HepG2 (cell line): Measurements from ENCODE around the gene COL9A3. TPM values are rescaled to one million over a fixed set of nuclear protein-coding genes. Genes with fewer than 3 reads are reported as not detected.

Source experiments
- ATAC-seq: fragments of 200-7000 bp; cut with Tn5 transposase; 3 replicates; pipeline ENCODE4 v1.9.1; 2020; ENCODE audit warnings: mild to moderate bottlenecking, moderate library complexity
- BruUV-seq: library from RNA; stranded (reverse); fragments of 400-500 nt; replicated peaks from 2 replicates; lab custom pipeline; 2021; lab: Mats Ljungman, UMichigan
- CTCF ChIA-PET: fragments of 300-600 bp; formaldehyde crosslinking; extraction: SDS; loops from one replicate; lab custom pipeline; 2021; ENCODE audit warnings: low total read pairs, inconsistent platforms, low intra/inter-chr PET ratio; lab: Yijun Ruan, JAX
- POLR2A ChIA-PET: fragments of 350-600 bp; sonication (Branson Sonifier 250); formaldehyde crosslinking; loops from one replicate; lab custom pipeline; 2020; ENCODE audit warnings: antibody characterized with exemption, inconsistent platforms; lab: Yijun Ruan, JAX
- DNase-seq: peaks from one replicate; pipeline ENCODE4 v3.0.0-alpha.2; 2015; ENCODE audit warnings: low spot score
- FAIRE-seq: peaks from 3 replicates; lab custom pipeline; 2011; peaks lifted over from hg19 to GRCh38; lab: Jason Lieb, UNC
- H2AFZ ChIP-seq: one replicate; pipeline ENCODE4 v1.6.1; 2011; ENCODE audit warnings: low read length, inconsistent platforms
- H3K27ac ChIP-seq: fragments of 300-600 bp; 3 replicates; pipeline ENCODE4 v1.8.0; 2011; ENCODE audit warnings: mixed run types, mild to moderate bottlenecking, mixed read lengths, low read length, inconsistent platforms; ENCODE audit not compliant: insufficient read depth; ENCODE audit errors: extremely low read length
- H3K27me3 ChIP-seq, 2 experiments: fragments of 200-600 bp in 1 of 2; 2 replicates in 1 of 2; 3 replicates in 1 of 2; pipeline versions ENCODE4 v1.6.0 to v1.8.0; 2011; ENCODE audit warnings: low read length in 2 of 2, mild to moderate bottlenecking in 2 of 2, moderate library complexity in 2 of 2, inconsistent platforms in 1 of 2; ENCODE audit not compliant: insufficient read depth in 2 of 2, control insufficient read depth in 1 of 2
- H3K36me3 ChIP-seq, 2 experiments: fragments of 200-600 bp in 1 of 2; replicated peaks in 1 of 2; 2 replicates in 1 of 2; 3 replicates in 1 of 2; pipeline versions ENCODE4 v1.5.1 to v1.8.0; 2011; ENCODE audit warnings: low read length in 2 of 2, inconsistent platforms in 1 of 2; ENCODE audit not compliant: insufficient read depth in 2 of 2, control insufficient read depth in 1 of 2
- H3K4me1 ChIP-seq: 2 replicates; pipeline ENCODE4 v1.5.1; 2012; ENCODE audit warnings: low read length, inconsistent platforms; ENCODE audit not compliant: insufficient read depth
- H3K4me2 ChIP-seq: 2 replicates; pipeline ENCODE4 v1.6.0; 2011; ENCODE audit warnings: low read depth, low read length, inconsistent platforms
- H3K4me3 ChIP-seq, 3 experiments: fragments of 200-600 bp in 1 of 3; sonication (generic), shearing (Covaris generic) in 1 of 3; replicated peaks in 1 of 3; 2 replicates each; pipeline ENCODE4 v1.5.1; 2011 to 2016; ENCODE audit warnings: low read length in 3 of 3, inconsistent platforms in 2 of 3, low read depth in 2 of 3, mild to moderate bottlenecking in 2 of 3, control low read depth in 1 of 3, mixed read lengths in 1 of 3; ENCODE audit not compliant: insufficient read depth in 1 of 3
- H3K79me2 ChIP-seq: one replicate; pipeline ENCODE4 v1.6.1; 2011; ENCODE audit warnings: low read length, inconsistent platforms; ENCODE audit not compliant: insufficient read depth
- H3K9ac ChIP-seq: 2 replicates; pipeline ENCODE4 v1.6.0; 2011; ENCODE audit warnings: mild to moderate bottlenecking, low read depth, low read length, inconsistent platforms; ENCODE audit not compliant: insufficient read depth
- H3K9me3 ChIP-seq: 2 replicates; pipeline ENCODE4 v1.5.1; 2012; ENCODE audit warnings: mild to moderate bottlenecking, low read length
- H4K20me1 ChIP-seq: 2 replicates; pipeline ENCODE4 v1.6.0; 2011; ENCODE audit warnings: inconsistent platforms, mild to moderate bottlenecking, low read length, moderate library complexity; ENCODE audit not compliant: insufficient read depth
- CENPT ChIP-seq: sonication (generic); formaldehyde crosslinking; IDR thresholded peaks from 2 replicates; pipeline ENCODE4 v1.8.0; 2022; ENCODE audit warnings: low read depth, mild to moderate bottlenecking, moderate library complexity, missing genetic modification reagents
- ZBTB3 ChIP-seq: sonication (generic); formaldehyde crosslinking; IDR thresholded peaks from 2 replicates; pipeline ENCODE4 v1.4.0; 2020; ENCODE audit warnings: low read depth, mild to moderate bottlenecking, moderate library complexity, missing genetic modification reagents, borderline replicate concordance
- ZNF446 ChIP-seq: sonication (generic); formaldehyde crosslinking; IDR thresholded peaks from 2 replicates; pipeline ENCODE4 v1.5.0; 2020; ENCODE audit warnings: mild to moderate bottlenecking, missing genetic modification reagents
- ZNF598 ChIP-seq: sonication (generic); formaldehyde crosslinking; IDR thresholded peaks from 2 replicates; pipeline ENCODE4 v1.5.1; 2020; ENCODE audit warnings: mild to moderate bottlenecking, missing genetic modification reagents, borderline replicate concordance
- ZNF670 ChIP-seq: sonication (generic); formaldehyde crosslinking; IDR thresholded peaks from 2 replicates; pipeline ENCODE4 v1.8.0; 2022; ENCODE audit warnings: mild to moderate bottlenecking, missing genetic modification reagents, borderline replicate concordance
- ZSCAN9 ChIP-seq: IDR thresholded peaks from 2 replicates; pipeline ENCODE4 v1.6.1; 2016; ENCODE audit warnings: borderline replicate concordance
- WGBS: methylation state at CpG from one replicate; pipeline ENCODE4 v1.1.6; 2017; ENCODE audit warnings: low lambda C conversion rate; 5-methylcytosine and 5-hydroxymethylcytosine counted together
- in situ Hi-C: cut with HindIII; loops from 2 replicates; pipeline ENCODE4 v1.10.0; 2017; ENCODE audit warnings: low pct_unique_long_range_greater_than_20kb; ENCODE audit not compliant: extremely low pct_ligation_motif_present
- intact Hi-C: fragments of 100-400 bp; cut with micrococcal nuclease; formaldehyde crosslinking; loops from one replicate; pipeline ENCODE4 v1.10.0; 2022; ENCODE audit not compliant: unreplicated experiment
- polyA plus RNA-seq, 8 experiments: library from polyadenylated mRNA; depleted of rRNA in 3 of 8; stranded (reverse) in 7 of 8; unstranded in 1 of 8; fragments of >200 nt; fragmentation: Illumina TruSeq in 4 of 8; extraction: Trizol in 4 of 8; gene quantifications; 2 replicates each; pipeline versions ENCODE4 v1.2.1 to v1.2.3, GENCODE V29; 2011 to 2016; ENCODE audit warnings: low read depth in 4 of 8, missing spikeins in 1 of 8, mixed read lengths in 1 of 8; ENCODE audit not compliant: insufficient read depth in 1 of 8
- total RNA-seq, 5 experiments: library from RNA; depleted of rRNA; stranded (reverse); fragments of >200 nt; fragmentation: Illumina TruSeq; extraction: Trizol; gene quantifications; 2 replicates each; pipeline ENCODE4 v1.2.3, GENCODE V29; 2016; ENCODE audit warnings: low read depth in 1 of 5
- TF ChIP-seq, protein P1 (sequence below): sonication (generic); formaldehyde crosslinking; IDR thresholded peaks from 2 replicates; pipeline ENCODE4 v1.4.0; 2020; ENCODE audit warnings: mild to moderate bottlenecking, missing genetic modification reagents
- TF ChIP-seq, protein P2 (sequence below): sonication (generic); formaldehyde crosslinking; IDR thresholded peaks from 2 replicates; pipeline ENCODE4 v1.4.0; 2020; ENCODE audit warnings: missing genetic modification reagents
- TF ChIP-seq, protein P3 (sequence below): sonication (generic); formaldehyde crosslinking; IDR thresholded peaks from 2 replicates; pipeline ENCODE4 v1.9.0; 2022; ENCODE audit warnings: missing genetic modification reagents, mild to moderate bottlenecking, borderline replicate concordance
- TF ChIP-seq, protein P4 (sequence below): sonication (generic); formaldehyde crosslinking; IDR thresholded peaks from 2 replicates; pipeline ENCODE4 v1.8.0; 2022; ENCODE audit warnings: missing genetic modification reagents, low read depth, mild to moderate bottlenecking, borderline replicate concordance

COL9A3 gene
- total and polyA plus RNA-seq, 2 of the 13 experiments (the other 11 are each of a cell fraction or from before 2014, with no cell fraction given): 155 to 204 TPM

DNA sequence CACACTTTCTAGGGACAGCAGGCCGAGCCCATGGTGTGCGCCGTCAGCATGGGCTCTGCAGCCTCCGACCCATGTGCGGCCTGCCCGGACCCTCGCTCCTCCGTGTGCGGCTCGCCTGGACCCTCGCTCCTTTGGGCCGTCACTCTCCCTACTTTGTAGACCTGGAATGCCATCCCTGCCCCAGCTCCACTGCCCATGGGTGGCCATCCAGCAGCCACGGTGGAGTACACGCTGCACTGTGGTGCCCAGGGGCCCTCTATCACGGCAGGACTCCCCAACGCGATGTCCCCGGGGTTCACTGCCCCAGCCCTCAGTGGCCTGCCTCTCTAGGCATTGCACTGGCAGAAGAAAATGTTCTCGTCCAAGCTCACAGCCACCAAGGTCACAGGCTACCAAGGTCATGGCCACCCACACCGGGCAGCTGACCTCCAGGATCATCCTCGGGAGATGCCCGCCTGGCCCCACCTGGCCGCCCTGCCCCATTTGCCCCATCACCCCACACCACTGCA lies 44.7 kb upstream of the COL9A3 start:
- Histone ChIP-seq H3K36me3 (no peaks in the 10 kb centered on the region), H3K4me3 (no peak overlapping the region), H3K9me3 (no peaks in the 10 kb centered on the region), H3K27ac (no peak overlapping the region), H3K27me3 (peaks cover 52 to 92% of the 10 kb centered on the region in 2 experiments), H3K9ac (no peak overlapping the region), H3K4me2 (no peak overlapping the region), H2AFZ (no peak overlapping the region), H3K4me1 (peaks cover 9% of the 10 kb centered on the region), H3K79me2 (no peaks in the 10 kb centered on the region), H4K20me1 (0 out of 2 replicates have a peak, but pooled peaks cover 3% of the 10 kb centered on the region)
- DNase-seq: no peak
- ATAC-seq: no peak
- no peak for FAIRE-seq
- no TSS peak for BruUV-seq
- WGBS: 36% methylated on average over 23 of the region's 23 CpGs
- POLR2A ChIA-PET: no interaction called here
- in situ Hi-C loops: loop anchor here (10.0 kb wide), 1 partner anchor 87 kb away; no protein-coding TSS in a partner anchor
- CTCF ChIA-PET: no interaction called here
- intact Hi-C loops: no loop called here
- TF ChIP-seq ZSCAN9 (CRISPR knock-in tag): no peak
- peak; percentile 38; the same call in 1 of the 2 replicates for TF ChIP-seq ZNF598 (CRISPR knock-in tag)
- TF ChIP-seq, protein P1, sequence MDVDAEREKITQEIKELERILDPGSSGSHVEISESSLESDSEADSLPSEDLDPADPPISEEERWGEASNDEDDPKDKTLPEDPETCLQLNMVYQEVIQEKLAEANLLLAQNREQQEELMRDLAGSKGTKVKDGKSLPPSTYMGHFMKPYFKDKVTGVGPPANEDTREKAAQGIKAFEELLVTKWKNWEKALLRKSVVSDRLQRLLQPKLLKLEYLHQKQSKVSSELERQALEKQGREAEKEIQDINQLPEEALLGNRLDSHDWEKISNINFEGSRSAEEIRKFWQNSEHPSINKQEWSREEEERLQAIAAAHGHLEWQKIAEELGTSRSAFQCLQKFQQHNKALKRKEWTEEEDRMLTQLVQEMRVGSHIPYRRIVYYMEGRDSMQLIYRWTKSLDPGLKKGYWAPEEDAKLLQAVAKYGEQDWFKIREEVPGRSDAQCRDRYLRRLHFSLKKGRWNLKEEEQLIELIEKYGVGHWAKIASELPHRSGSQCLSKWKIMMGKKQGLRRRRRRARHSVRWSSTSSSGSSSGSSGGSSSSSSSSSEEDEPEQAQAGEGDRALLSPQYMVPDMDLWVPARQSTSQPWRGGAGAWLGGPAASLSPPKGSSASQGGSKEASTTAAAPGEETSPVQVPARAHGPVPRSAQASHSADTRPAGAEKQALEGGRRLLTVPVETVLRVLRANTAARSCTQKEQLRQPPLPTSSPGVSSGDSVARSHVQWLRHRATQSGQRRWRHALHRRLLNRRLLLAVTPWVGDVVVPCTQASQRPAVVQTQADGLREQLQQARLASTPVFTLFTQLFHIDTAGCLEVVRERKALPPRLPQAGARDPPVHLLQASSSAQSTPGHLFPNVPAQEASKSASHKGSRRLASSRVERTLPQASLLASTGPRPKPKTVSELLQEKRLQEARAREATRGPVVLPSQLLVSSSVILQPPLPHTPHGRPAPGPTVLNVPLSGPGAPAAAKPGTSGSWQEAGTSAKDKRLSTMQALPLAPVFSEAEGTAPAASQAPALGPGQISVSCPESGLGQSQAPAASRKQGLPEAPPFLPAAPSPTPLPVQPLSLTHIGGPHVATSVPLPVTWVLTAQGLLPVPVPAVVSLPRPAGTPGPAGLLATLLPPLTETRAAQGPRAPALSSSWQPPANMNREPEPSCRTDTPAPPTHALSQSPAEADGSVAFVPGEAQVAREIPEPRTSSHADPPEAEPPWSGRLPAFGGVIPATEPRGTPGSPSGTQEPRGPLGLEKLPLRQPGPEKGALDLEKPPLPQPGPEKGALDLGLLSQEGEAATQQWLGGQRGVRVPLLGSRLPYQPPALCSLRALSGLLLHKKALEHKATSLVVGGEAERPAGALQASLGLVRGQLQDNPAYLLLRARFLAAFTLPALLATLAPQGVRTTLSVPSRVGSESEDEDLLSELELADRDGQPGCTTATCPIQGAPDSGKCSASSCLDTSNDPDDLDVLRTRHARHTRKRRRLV (CRISPR knock-in tag): no peak
- TF ChIP-seq, protein P2, sequence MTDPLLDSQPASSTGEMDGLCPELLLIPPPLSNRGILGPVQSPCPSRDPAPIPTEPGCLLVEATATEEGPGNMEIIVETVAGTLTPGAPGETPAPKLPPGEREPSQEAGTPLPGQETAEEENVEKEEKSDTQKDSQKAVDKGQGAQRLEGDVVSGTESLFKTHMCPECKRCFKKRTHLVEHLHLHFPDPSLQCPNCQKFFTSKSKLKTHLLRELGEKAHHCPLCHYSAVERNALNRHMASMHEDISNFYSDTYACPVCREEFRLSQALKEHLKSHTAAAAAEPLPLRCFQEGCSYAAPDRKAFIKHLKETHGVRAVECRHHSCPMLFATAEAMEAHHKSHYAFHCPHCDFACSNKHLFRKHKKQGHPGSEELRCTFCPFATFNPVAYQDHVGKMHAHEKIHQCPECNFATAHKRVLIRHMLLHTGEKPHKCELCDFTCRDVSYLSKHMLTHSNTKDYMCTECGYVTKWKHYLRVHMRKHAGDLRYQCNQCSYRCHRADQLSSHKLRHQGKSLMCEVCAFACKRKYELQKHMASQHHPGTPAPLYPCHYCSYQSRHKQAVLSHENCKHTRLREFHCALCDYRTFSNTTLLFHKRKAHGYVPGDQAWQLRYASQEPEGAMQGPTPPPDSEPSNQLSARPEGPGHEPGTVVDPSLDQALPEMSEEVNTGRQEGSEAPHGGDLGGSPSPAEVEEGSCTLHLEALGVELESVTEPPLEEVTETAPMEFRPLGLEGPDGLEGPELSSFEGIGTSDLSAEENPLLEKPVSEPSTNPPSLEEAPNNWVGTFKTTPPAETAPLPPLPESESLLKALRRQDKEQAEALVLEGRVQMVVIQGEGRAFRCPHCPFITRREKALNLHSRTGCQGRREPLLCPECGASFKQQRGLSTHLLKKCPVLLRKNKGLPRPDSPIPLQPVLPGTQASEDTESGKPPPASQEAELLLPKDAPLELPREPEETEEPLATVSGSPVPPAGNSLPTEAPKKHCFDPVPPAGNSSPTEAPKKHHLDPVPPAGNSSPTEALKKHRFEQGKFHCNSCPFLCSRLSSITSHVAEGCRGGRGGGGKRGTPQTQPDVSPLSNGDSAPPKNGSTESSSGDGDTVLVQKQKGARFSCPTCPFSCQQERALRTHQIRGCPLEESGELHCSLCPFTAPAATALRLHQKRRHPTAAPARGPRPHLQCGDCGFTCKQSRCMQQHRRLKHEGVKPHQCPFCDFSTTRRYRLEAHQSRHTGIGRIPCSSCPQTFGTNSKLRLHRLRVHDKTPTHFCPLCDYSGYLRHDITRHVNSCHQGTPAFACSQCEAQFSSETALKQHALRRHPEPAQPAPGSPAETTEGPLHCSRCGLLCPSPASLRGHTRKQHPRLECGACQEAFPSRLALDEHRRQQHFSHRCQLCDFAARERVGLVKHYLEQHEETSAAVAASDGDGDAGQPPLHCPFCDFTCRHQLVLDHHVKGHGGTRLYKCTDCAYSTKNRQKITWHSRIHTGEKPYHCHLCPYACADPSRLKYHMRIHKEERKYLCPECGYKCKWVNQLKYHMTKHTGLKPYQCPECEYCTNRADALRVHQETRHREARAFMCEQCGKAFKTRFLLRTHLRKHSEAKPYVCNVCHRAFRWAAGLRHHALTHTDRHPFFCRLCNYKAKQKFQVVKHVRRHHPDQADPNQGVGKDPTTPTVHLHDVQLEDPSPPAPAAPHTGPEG (CRISPR knock-in tag): no peak
- no peak for TF ChIP-seq ZNF446 (CRISPR knock-in tag)
- TF ChIP-seq, protein P3, sequence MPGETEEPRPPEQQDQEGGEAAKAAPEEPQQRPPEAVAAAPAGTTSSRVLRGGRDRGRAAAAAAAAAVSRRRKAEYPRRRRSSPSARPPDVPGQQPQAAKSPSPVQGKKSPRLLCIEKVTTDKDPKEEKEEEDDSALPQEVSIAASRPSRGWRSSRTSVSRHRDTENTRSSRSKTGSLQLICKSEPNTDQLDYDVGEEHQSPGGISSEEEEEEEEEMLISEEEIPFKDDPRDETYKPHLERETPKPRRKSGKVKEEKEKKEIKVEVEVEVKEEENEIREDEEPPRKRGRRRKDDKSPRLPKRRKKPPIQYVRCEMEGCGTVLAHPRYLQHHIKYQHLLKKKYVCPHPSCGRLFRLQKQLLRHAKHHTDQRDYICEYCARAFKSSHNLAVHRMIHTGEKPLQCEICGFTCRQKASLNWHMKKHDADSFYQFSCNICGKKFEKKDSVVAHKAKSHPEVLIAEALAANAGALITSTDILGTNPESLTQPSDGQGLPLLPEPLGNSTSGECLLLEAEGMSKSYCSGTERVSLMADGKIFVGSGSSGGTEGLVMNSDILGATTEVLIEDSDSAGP (CRISPR knock-in tag): 0 out of 2 replicates have a peak, but pooled peaks have one; percentile 28
- no peak for TF ChIP-seq ZNF670
- TF ChIP-seq, protein P4, sequence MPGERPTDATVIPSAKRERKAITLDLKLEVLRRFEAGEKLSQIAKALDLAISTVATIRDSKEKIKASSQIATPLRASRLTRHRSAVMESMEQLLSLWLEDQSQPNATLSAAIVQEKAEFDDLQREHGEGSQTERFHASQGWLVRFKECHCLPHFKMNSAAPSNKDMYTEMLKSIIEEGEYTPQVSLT: no peak
- 0 out of 2 replicates have a peak, but pooled peaks have one; percentile 19 for TF ChIP-seq CENPT
- TF ChIP-seq ZBTB3 (CRISPR knock-in tag): no peak
